Parathyroid adenoma (tissue), 2 donors: Measurements from ENCODE around the gene IL17RD.

Experiments
- H2AFZ ChIP-seq: fragments of 300-600 bp; sonication (generic); one replicate; pipeline ENCODE4 v1.7.0; 2017; ENCODE audit warnings: antibody characterized with exemption, mild to moderate bottlenecking
- H3K27ac ChIP-seq: fragments of 300-600 bp; sonication (generic); one replicate; pipeline ENCODE4 v1.7.0; 2017
- H3K27me3 ChIP-seq: fragments of 300-600 bp; sonication (generic); one replicate; pipeline ENCODE4 v1.7.0; 2017; ENCODE audit warnings: low read length; ENCODE audit not compliant: control insufficient read depth, insufficient read depth
- H3K36me3 ChIP-seq: fragments of 300-600 bp; sonication (generic); one replicate; pipeline ENCODE4 v1.7.0; 2017; ENCODE audit warnings: low read length; ENCODE audit not compliant: control insufficient read depth, insufficient read depth
- H3K4me1 ChIP-seq: fragments of 300-600 bp; sonication (generic); one replicate; pipeline ENCODE4 v1.7.0; 2017; ENCODE audit warnings: control low read depth
- H3K4me2 ChIP-seq: fragments of 300-600 bp; sonication (generic); one replicate; pipeline ENCODE4 v1.7.0; 2017; ENCODE audit warnings: low read length
- H3K4me3 ChIP-seq: fragments of 300-600 bp; sonication (generic); one replicate; pipeline ENCODE4 v1.7.0; 2017; ENCODE audit warnings: low read depth, low read length
- H3K79me2 ChIP-seq: fragments of 300-600 bp; sonication (generic); one replicate; pipeline ENCODE4 v1.7.0; 2017; ENCODE audit warnings: control low read depth
- H3K9ac ChIP-seq: fragments of 300-600 bp; sonication (generic); one replicate; pipeline ENCODE4 v1.7.0; 2017; ENCODE audit warnings: mild to moderate bottlenecking
- H3K9me3 ChIP-seq: fragments of 300-600 bp; sonication (generic); one replicate; pipeline ENCODE4 v1.7.0; 2017; ENCODE audit warnings: low read length; ENCODE audit not compliant: control insufficient read depth
- CTCF ChIP-seq: fragments of 300-600 bp; sonication (generic); IDR thresholded peaks from one replicate; pipeline ENCODE4 v1.7.0; 2017; ENCODE audit warnings: antibody characterized with exemption, mild to moderate bottlenecking
- donor health status: primary hyperparathyroidism.

Gene IL17RD

GRCh38 chr3:57100046-57100695 is 65.0 kb downstream of the IL17RD start:
- Histone ChIP-seq H3K79me2 (no peaks in the 10 kb centered on the region), H3K36me3 (no peaks in the 10 kb centered on the region), H3K9ac (no peak overlapping the region), H2AFZ (no peak overlapping the region), H3K4me1 (no peaks in the 10 kb centered on the region), H3K4me3 (no peak overlapping the region), H3K27ac (no peak overlapping the region), H3K4me2 (no peak overlapping the region), H3K9me3 (no peaks in the 10 kb centered on the region), H3K27me3 (no peaks in the 10 kb centered on the region)
- peak; percentile 93 for TF ChIP-seq CTCF

- no peak for TF ChIP-seq CTCF
- Histone ChIP-seq H3K36me3 (no peaks in the 10 kb centered on the region), H3K4me2 (no peak overlapping the region), H3K9ac (no peak overlapping the region), H2AFZ (no peak overlapping the region), H3K9me3 (no peaks in the 10 kb centered on the region), H3K79me2 (no peaks in the 10 kb centered on the region), H3K4me1 (no peaks in the 10 kb centered on the region), H3K4me3 (no peak overlapping the region), H3K27ac (no peak overlapping the region), H3K27me3 (no peaks in the 10 kb centered on the region)
Measured at GRCh38 chr3:57098418-57099310, 66.5 kb downstream of the IL17RD start.

- H3K9ac ChIP-seq = no peak overlapping the region
- no peak overlapping the region for H3K27ac ChIP-seq
- no peaks in the 10 kb centered on the region for H3K79me2 ChIP-seq
- no peak overlapping the region for H3K4me3 ChIP-seq
- H3K36me3 ChIP-seq = no peaks in the 10 kb centered on the region
- TF ChIP-seq CTCF = no peak
- H3K9me3 ChIP-seq = no peaks in the 10 kb centered on the region
- no peak overlapping the region for H3K4me2 ChIP-seq
- H3K4me1 ChIP-seq = no peaks in the 10 kb centered on the region
- no peaks in the 10 kb centered on the region for H3K27me3 ChIP-seq
- no peak overlapping the region for H2AFZ ChIP-seq
Measured at GRCh38 chr3:57097536-57097935, 67.6 kb downstream of the IL17RD start.

- H3K27me3 ChIP-seq = no peaks in the 10 kb centered on the region
- no peaks in the 10 kb centered on the region for H3K79me2 ChIP-seq
- no peak overlapping the region for H3K4me3 ChIP-seq
- no peak for TF ChIP-seq CTCF
- peaks cover 4% of the 10 kb centered on the region for H3K4me1 ChIP-seq
- no peaks in the 10 kb centered on the region for H3K36me3 ChIP-seq
- H3K9me3 ChIP-seq = no peaks in the 10 kb centered on the region
- H3K9ac ChIP-seq = no peak overlapping the region
- no peak overlapping the region for H2AFZ ChIP-seq
- no peak overlapping the region for H3K4me2 ChIP-seq
- H3K27ac ChIP-seq = no peak overlapping the region
Measured at GRCh38 chr3:57095363-57095762, 69.8 kb downstream of the IL17RD start.
